Activated CD8-positive, alpha-beta memory T cell treated with anti-CD3 and anti-CD28 coated beads, Interleukin-2, amount 50 U/mL, for 4 hours (primary cell): Measurements from ENCODE around the gene EPHA3.

Experiments
- DNase-seq: peaks from one replicate; pipeline ENCODE4 v3.0.0-alpha.2; 2020

EPHA3 gene

GRCh38 chr3:89154416-89154815 lies 47.0 kb downstream of the EPHA3 start:
- no peak for DNase-seq

GRCh38 chr3:89155811-89156210 lies 48.4 kb downstream of the EPHA3 start:
- no peak for DNase-seq

- DNase-seq, result no peak
These were observed 50.2 kb downstream of the EPHA3 start for GRCh38 chr3:89157575-89157974.

- DNase-seq, result no peak
These were observed 52.2 kb downstream of the EPHA3 start for GRCh38 chr3:89159605-89160004.

GRCh38 chr3:89164774-89165173 lies 57.4 kb downstream of the EPHA3 start:
- DNase-seq, result no peak

GRCh38 chr3:89165636-89166263 lies 58.3 kb downstream of the EPHA3 start:
- no peak for DNase-seq

GRCh38 chr3:89171687-89172545 lies 64.5 kb downstream of the EPHA3 start:
- no peak for DNase-seq

GRCh38 chr3:89173546-89173945 lies 66.1 kb downstream of the EPHA3 start:
- no peak for DNase-seq

- no peak for DNase-seq
These were observed 72.1 kb downstream of the EPHA3 start for GRCh38 chr3:89179355-89180001.

- no peak for DNase-seq
These were observed 72.9 kb downstream of the EPHA3 start for GRCh38 chr3:89180334-89180733.

- DNase-seq, result no peak
These were observed 74.6 kb downstream of the EPHA3 start for GRCh38 chr3:89182056-89182455.

GRCh38 chr3:89184151-89184995 lies 77.0 kb downstream of the EPHA3 start:
- DNase-seq, result no peak

- DNase-seq, result no peak
These were observed 79.0 kb downstream of the EPHA3 start for GRCh38 chr3:89186456-89186855.

GRCh38 chr3:89198591-89198990 lies 91.2 kb downstream of the EPHA3 start:
- DNase-seq, result no peak

GRCh38 chr3:89212619-89213018 lies 105.2 kb downstream of the EPHA3 start:
- DNase-seq, result no peak

GRCh38 chr3:89216016-89216739 lies 108.8 kb downstream of the EPHA3 start:
- no peak for DNase-seq

GRCh38 chr3:89217148-89217685 lies 109.8 kb downstream of the EPHA3 start:
- DNase-seq, result no peak

- DNase-seq, result no peak
These were observed 114.5 kb downstream of the EPHA3 start for GRCh38 chr3:89221924-89222323.

- DNase-seq, result no peak
These were observed 115.8 kb downstream of the EPHA3 start for GRCh38 chr3:89223188-89223587.

- DNase-seq, result no peak
These were observed 119.8 kb downstream of the EPHA3 start for GRCh38 chr3:89227218-89227617.

GRCh38 chr3:89227634-89228033 lies 120.2 kb downstream of the EPHA3 start:
- DNase-seq, result no peak

- DNase-seq, result no peak
These were observed 124.7 kb downstream of the EPHA3 start for GRCh38 chr3:89232155-89232554.
